Measurements from ENCODE around the gene DGKI.

- TF ChIP-seq CTCF (conservative IDR thresholded peaks at IDR 0.05): peak; percentile 91
- TF ChIP-seq EZH2 (IDR thresholded peaks at IDR 0.05; ENCODE audit: low read depth): no peak
Measured at GRCh38 chr7:137592232-137592896, 254.4 kb downstream of the DGKI start.
